ENCODE measurements around the gene CHCHD3. TPM values are rescaled to one million over a fixed set of nuclear protein-coding genes. Genes with fewer than 3 reads are reported as not detected.

Gene CHCHD3
- total and polyA plus RNA-seq, 2 donors (not counting 1 experiment from before 2014, with no cell fraction given), result 80.8 to 94.0 TPM

- Histone ChIP-seq H3K4me3 (replicated peaks in 1 of 4; ENCODE audit: control extremely low read depth in 1 of 4, insufficient read depth in 1 of 4, low read depth in 3 of 4, low read length in 4 of 4) (no peak overlapping the region), H3K9me3 (ENCODE audit: control insufficient read depth, insufficient read depth, low read depth, low read length) (no peaks in the 10 kb centered on the region), H4K20me1 (ENCODE audit: control insufficient read depth, extremely low read depth, insufficient read depth, low read length) (no peaks in the 10 kb centered on the region), H3K4me1 (ENCODE audit: control insufficient read depth, extremely low read depth, insufficient read depth, low read length) (no peaks in the 10 kb centered on the region), H3K79me2 (ENCODE audit: control insufficient read depth, insufficient read depth, low read length) (no peaks in the 10 kb centered on the region), H2AFZ (ENCODE audit: low read length) (no peak overlapping the region), H3K9ac (ENCODE audit: insufficient read depth, low read length) (no peak overlapping the region), H3K36me3 (ENCODE audit: control insufficient read depth, insufficient read depth, low read length) (peaks cover 2% of the 10 kb centered on the region), H3K27me3 (ENCODE audit: control insufficient read depth, insufficient read depth, low read length) (no peaks in the 10 kb centered on the region), H3K4me2 (ENCODE audit: extremely low read depth, insufficient read depth, low read length) (no peak overlapping the region), H3K27ac (ENCODE audit: insufficient read depth, low read length) (no peak overlapping the region)
- no peak for DNase-seq (ENCODE audit: low read depth in 2 of 2)
- no peak for TF ChIP-seq EZH2 (IDR thresholded peaks at IDR 0.05; ENCODE audit: low read length, missing control alignments)
These were observed 288.4 kb downstream of the CHCHD3 start for GRCh38 chr7:132793474-132793873.

- no peak overlapping the region for H3K4me2 ChIP-seq (ENCODE audit: extremely low read depth, insufficient read depth, low read length)
- no peaks in the 10 kb centered on the region for H3K36me3 ChIP-seq (ENCODE audit: control insufficient read depth, insufficient read depth, low read length)
- H3K79me2 ChIP-seq (ENCODE audit: control insufficient read depth, insufficient read depth, low read length), result no peaks in the 10 kb centered on the region
- H2AFZ ChIP-seq (ENCODE audit: low read length), result no peak overlapping the region
- TF ChIP-seq EZH2 (IDR thresholded peaks at IDR 0.05; ENCODE audit: low read length, missing control alignments) (no peak), CTCF (conservative IDR thresholded peaks at IDR 0.05 in 1 of 2, IDR thresholded peaks at IDR 0.05 in 1 of 2; ENCODE audit: low read depth in 1 of 2, low read length in 2 of 2) (no peak)
- H3K27ac ChIP-seq (ENCODE audit: insufficient read depth, low read length), result no peak overlapping the region
- no peaks in the 10 kb centered on the region for H4K20me1 ChIP-seq (ENCODE audit: control insufficient read depth, extremely low read depth, insufficient read depth, low read length)
- no peaks in the 10 kb centered on the region for H3K27me3 ChIP-seq (ENCODE audit: control insufficient read depth, insufficient read depth, low read length)
- H3K9me3 ChIP-seq (ENCODE audit: control insufficient read depth, insufficient read depth, low read depth, low read length), result no peaks in the 10 kb centered on the region
- no peak overlapping the region for H3K4me3 ChIP-seq (replicated peaks in 1 of 4; ENCODE audit: control extremely low read depth in 1 of 4, insufficient read depth in 1 of 4, low read depth in 3 of 4, low read length in 4 of 4)
- H3K4me1 ChIP-seq (ENCODE audit: control insufficient read depth, extremely low read depth, insufficient read depth, low read length), result no peaks in the 10 kb centered on the region
- no peak for DNase-seq (ENCODE audit: low read depth in 2 of 2)
- H3K9ac ChIP-seq (ENCODE audit: insufficient read depth, low read length), result no peak overlapping the region
These were observed 290.9 kb downstream of the CHCHD3 start for GRCh38 chr7:132791036-132791435.

- H2AFZ ChIP-seq (ENCODE audit: low read length), result no peak overlapping the region
- no peak overlapping the region for H3K4me2 ChIP-seq (ENCODE audit: extremely low read depth, insufficient read depth, low read length)
- TF ChIP-seq CTCF (conservative IDR thresholded peaks at IDR 0.05 in 1 of 2, IDR thresholded peaks at IDR 0.05 in 1 of 2; ENCODE audit: low read depth in 1 of 2, low read length in 2 of 2) (no peak), EZH2 (IDR thresholded peaks at IDR 0.05; ENCODE audit: low read length, missing control alignments) (no peak)
- no peak overlapping the region for H3K9ac ChIP-seq (ENCODE audit: insufficient read depth, low read length)
- H3K4me1 ChIP-seq (ENCODE audit: control insufficient read depth, extremely low read depth, insufficient read depth, low read length), result no peaks in the 10 kb centered on the region
- no peaks in the 10 kb centered on the region for H3K27me3 ChIP-seq (ENCODE audit: control insufficient read depth, insufficient read depth, low read length)
- H4K20me1 ChIP-seq (ENCODE audit: control insufficient read depth, extremely low read depth, insufficient read depth, low read length), result no peaks in the 10 kb centered on the region
- H3K9me3 ChIP-seq (ENCODE audit: control insufficient read depth, insufficient read depth, low read depth, low read length), result no peaks in the 10 kb centered on the region
- H3K27ac ChIP-seq (ENCODE audit: insufficient read depth, low read length), result no peak overlapping the region
- no peak for DNase-seq (ENCODE audit: low read depth in 2 of 2)
- no peaks in the 10 kb centered on the region for H3K36me3 ChIP-seq (ENCODE audit: control insufficient read depth, insufficient read depth, low read length)
- no peak overlapping the region for H3K4me3 ChIP-seq (replicated peaks in 1 of 4; ENCODE audit: control extremely low read depth in 1 of 4, insufficient read depth in 1 of 4, low read depth in 3 of 4, low read length in 4 of 4)
- no peaks in the 10 kb centered on the region for H3K79me2 ChIP-seq (ENCODE audit: control insufficient read depth, insufficient read depth, low read length)
These were observed 291.8 kb downstream of the CHCHD3 start for GRCh38 chr7:132790104-132790503.
